Measurements from ENCODE around the gene DNAH9.

Gene DNAH9

GRCh38 chr17:11823862-11824261 lies 225.6 kb downstream of the DNAH9 start:
- ChIA-PET POLR2A (no interaction called here), CTCF (no interaction called here)

DNA sequence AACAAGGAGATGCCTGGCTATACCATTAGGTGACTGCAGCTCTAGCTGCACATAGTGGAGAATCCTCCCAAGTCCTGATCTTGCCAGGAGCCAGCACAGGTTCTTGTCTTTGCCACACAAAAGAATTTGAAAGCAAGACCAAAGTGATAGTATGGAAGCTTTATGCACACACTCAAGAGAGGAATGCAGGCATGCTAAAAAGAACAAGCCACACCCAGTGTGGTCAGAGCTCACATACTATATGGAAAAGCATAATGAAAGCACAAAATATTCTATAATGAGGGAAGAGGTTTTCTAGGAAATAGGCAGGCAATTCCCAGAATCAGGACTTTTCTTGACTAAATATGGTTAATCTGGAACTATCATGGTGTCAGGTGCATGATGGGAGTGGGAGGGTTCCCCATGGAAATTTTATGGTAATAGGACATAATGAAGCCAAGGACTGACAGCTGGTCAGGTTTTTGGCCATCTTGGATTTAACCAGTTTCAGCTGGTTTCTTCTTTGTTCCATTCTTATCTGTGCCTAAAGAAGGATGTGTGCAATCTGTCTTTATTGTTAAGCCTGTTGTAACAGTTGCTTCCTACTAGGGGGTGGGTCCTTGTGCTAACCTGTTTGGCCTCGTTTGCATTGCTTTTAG lies 227.4 kb downstream of the DNAH9 start:
- ChIA-PET CTCF (no interaction called here), POLR2A (no interaction called here)
- no peak for DNase-seq (ENCODE audit: extremely low spot score)
- no peak for TF ChIP-seq CTCF (IDR thresholded peaks at IDR 0.05; ENCODE audit: control extremely low read depth, extremely low read depth, low read depth, missing control alignments)

More at GRCh38 chr17:11823862-11824261, 225.6 kb downstream of the DNAH9 start:
- no peak for TF ChIP-seq CTCF (IDR thresholded peaks at IDR 0.05; ENCODE audit: control extremely low read depth, extremely low read depth, low read depth, missing control alignments)
- DNase-seq (ENCODE audit: extremely low spot score): no peak

DNA sequence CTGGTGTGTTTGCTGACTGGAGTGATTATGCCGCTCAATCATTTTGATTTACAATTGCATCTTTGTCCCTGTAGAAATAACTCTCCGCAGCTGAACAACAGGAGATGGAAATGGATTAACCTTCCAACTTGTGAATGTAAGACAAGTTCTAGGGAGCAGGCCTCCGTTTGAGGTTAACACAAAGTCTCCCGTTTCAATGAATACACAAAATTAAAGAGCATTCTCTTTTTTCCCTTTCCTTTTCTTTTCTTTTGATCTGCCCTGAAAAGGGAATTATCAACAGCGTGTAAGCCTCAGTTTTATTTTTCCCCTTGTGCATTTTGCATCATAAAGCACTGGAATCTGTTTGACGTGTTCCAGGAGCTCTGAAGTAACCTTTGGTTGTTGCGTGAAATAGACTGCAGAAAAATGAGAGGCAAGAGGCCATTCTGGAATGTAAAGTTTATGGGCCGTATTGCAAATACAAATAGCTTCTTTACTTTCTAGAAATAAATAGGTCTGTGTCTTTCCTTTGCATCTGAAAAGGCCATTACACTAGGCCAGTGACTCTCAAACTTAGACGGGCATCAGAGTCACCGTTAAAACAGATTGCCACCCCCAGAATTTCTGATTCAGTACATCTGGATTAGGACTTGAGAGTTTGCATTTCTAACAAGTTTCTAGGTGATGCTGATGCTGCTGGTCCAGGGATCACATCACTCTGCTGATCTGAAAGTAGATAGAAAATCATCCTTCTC lies 234.3 kb downstream of the DNAH9 start:
- CTCF ChIA-PET: no interaction called here
- POLR2A ChIA-PET: no interaction called here
- DNase-seq (ENCODE audit: extremely low spot score): no peak
- TF ChIP-seq CTCF (IDR thresholded peaks at IDR 0.05; ENCODE audit: control extremely low read depth, extremely low read depth, low read depth, missing control alignments): no peak

DNA sequence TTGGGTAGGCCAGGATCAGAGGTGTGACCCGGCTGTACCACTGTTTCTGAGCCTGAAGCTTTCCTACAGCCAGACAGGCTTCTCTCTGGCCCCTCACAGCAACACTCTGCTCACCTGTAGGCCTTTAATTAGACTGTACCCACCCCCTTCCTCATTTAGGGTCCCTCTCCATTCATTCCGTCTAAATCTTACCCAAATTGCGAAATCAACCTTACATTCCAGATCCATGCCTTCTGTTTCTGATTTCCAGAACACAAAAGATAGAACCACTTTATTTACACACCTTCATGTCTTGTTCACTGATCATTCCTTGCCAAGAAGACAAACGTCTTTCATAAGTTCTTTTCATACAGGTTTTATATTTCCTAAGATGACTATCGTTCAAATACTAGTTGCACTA lies 238.2 kb downstream of the DNAH9 start:
- TF ChIP-seq CTCF (IDR thresholded peaks at IDR 0.05; ENCODE audit: control extremely low read depth, extremely low read depth, low read depth, missing control alignments): no peak
- POLR2A ChIA-PET: no interaction called here
- DNase-seq (ENCODE audit: extremely low spot score): no peak
- CTCF ChIA-PET: no interaction called here

- DNase-seq (ENCODE audit: extremely low spot score): no peak
- ChIA-PET CTCF (no interaction called here), POLR2A (no interaction called here)
- TF ChIP-seq CTCF (IDR thresholded peaks at IDR 0.05; ENCODE audit: control extremely low read depth, extremely low read depth, low read depth, missing control alignments): no peak
Measured at GRCh38 chr17:11840052-11840451, 241.8 kb downstream of the DNAH9 start.

GRCh38 chr17:11840831-11841230 lies 242.6 kb downstream of the DNAH9 start:
- POLR2A ChIA-PET: no interaction called here
- DNase-seq (ENCODE audit: extremely low spot score): no peak
- CTCF ChIA-PET: no interaction called here
- no peak for TF ChIP-seq CTCF (IDR thresholded peaks at IDR 0.05; ENCODE audit: control extremely low read depth, extremely low read depth, low read depth, missing control alignments)

Data from GM10248 (cell line).